Esophagus squamous epithelium (tissue), 4 donors: ENCODE data around the gene SRGAP3.

Source experiments
- POLR2A ChIP-seq, 4 donors: fragments of 450-650 bp; IDR thresholded peaks; one replicate each; pipeline ENCODE4 v1.6.1; 2017; ENCODE audit warnings: antibody characterized with exemption in 4 of 4, mild to moderate bottlenecking in 4 of 4, moderate library complexity in 3 of 4
- TF ChIP-seq, protein P1 (sequence below), 6 experiments: fragments of 450-650 bp in 4 of 6; fragments of 200-600 bp in 2 of 6; sonication (generic) in 2 of 6; IDR thresholded peaks; one replicate each; pipeline ENCODE4 v1.5.1; 2016 to 2019; ENCODE audit warnings: antibody characterized with exemption in 6 of 6, mild to moderate bottlenecking in 4 of 6, moderate library complexity in 4 of 6

DNA sequence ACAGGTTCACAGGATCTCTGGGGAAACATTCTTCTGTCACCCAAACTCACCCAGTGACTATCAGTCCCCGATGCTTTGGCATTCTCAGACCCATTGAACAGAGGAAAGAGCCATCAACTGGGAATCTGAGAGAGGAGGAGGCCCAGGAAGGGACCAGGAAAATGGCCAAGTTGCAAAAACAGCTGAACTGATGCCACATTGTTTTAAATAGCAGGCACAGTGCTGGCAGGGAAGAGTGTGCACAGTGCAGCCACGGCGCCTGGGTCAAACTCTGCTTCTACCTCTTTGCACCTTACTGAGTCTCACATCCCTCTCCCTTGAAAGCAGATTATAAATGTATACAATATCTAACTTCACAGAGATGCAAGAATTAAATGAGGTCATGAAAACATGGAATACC lies 66.4 kb downstream of the SRGAP3 start:
- TF ChIP-seq, protein P1, sequence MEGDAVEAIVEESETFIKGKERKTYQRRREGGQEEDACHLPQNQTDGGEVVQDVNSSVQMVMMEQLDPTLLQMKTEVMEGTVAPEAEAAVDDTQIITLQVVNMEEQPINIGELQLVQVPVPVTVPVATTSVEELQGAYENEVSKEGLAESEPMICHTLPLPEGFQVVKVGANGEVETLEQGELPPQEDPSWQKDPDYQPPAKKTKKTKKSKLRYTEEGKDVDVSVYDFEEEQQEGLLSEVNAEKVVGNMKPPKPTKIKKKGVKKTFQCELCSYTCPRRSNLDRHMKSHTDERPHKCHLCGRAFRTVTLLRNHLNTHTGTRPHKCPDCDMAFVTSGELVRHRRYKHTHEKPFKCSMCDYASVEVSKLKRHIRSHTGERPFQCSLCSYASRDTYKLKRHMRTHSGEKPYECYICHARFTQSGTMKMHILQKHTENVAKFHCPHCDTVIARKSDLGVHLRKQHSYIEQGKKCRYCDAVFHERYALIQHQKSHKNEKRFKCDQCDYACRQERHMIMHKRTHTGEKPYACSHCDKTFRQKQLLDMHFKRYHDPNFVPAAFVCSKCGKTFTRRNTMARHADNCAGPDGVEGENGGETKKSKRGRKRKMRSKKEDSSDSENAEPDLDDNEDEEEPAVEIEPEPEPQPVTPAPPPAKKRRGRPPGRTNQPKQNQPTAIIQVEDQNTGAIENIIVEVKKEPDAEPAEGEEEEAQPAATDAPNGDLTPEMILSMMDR (IDR thresholded peaks at IDR 0.05): no peak
- no peak for TF ChIP-seq POLR2A (IDR thresholded peaks at IDR 0.05)
